M059J (cell line): ENCODE measurements around the gene ACTA1. TPM values are rescaled to one million over a fixed set of nuclear protein-coding genes. Genes with fewer than 3 reads are reported as not detected.
"Not testable (repeated sequence)": the region's sequence is repeated elsewhere in the genome, so short reads cannot be mapped to it uniquely, and the experiment has no call there.

Source experiments
- DNase-seq: peaks from one replicate; pipeline ENCODE4 v3.0.0-alpha.2; 2012; ENCODE audit warnings: low read depth
- total RNA-seq: library from RNA; depleted of rRNA; stranded (reverse); fragments of >200 nt; shearing (Covaris generic); gene quantifications from 2 replicates; pipeline ENCODE4 v1.2.3, GENCODE V29; 2014; rRNA removed

The ACTA1 gene
- not detected in 2 replicates for total RNA-seq

DNA sequence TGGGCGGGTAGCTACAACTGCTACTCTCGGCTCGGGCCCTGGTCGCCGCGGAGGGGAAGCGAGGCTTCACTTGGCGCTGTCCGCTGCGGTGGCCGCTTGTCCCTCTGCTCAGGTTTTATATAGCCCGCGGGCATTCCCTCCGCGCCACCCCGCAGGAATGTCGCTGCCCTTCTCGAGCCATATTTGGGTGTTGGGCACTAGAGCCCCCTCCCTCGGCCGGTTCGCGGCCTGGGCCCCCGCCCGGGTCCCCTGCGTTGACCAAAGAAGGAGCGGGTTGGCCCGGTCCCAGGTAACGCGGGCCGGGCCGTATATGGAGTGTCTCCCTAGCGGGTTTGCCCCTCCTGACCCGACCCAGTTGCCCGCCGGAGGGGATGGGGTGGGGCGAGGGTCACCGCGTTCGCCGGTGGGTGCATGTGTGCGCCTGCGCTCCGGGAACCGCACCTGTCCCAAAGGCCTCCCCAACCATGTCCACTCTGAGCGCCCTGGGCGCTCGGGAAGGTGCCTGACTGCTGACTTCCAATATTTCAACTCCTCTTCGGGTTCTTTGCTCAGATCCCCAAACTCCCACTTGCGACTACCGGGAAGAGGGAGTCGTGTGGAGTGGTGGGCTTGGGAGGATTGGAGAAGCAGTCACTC is at the start of gene ACTA1:
Gene ACTA1, minus strand, starts transcription at position 90 of the 636 bp plus-strand sequence. CDS start 979 bp downstream, outside the sequence.
- DNase-seq = peak; percentile 23

DNA sequence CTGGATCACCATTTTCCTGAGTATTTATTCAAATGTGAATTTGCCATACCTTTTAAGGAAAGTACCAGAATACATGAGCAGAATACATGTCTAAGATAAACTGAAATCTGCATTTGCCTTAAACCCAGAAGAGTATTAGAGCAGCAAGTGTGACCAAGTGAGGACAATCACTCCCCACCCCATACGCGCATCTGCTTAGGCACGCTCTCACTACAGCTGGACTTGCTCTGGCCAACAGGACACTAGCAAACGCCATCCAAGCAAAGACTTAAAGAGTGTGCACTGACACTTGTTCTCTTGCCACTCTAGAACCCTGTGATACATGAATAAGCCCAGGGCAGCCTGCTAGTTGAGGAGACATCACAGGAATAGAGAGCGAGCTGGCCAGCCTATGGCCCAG is 48.6 kb upstream of the ACTA1 start:
- no peak for DNase-seq

DNA sequence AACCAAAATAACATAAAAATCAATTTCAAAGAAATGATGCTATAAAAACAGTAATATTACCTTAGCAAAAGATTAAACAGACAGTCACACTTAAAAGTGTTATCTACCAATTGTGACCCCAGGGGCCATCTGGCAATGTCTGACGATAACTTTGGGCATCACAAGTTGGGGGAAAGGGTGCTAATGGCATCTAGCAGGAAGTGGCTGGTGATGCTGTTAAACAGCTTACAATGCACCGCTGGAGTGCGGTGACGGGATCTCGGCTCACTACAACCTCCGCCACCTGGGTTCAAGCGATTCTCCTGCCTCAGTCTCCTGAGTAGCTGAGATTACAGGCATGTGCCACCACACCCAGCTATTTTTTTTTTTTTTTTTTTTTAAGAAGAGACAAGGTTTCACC is 46.6 kb upstream of the ACTA1 start:
- no peak for DNase-seq

DNA sequence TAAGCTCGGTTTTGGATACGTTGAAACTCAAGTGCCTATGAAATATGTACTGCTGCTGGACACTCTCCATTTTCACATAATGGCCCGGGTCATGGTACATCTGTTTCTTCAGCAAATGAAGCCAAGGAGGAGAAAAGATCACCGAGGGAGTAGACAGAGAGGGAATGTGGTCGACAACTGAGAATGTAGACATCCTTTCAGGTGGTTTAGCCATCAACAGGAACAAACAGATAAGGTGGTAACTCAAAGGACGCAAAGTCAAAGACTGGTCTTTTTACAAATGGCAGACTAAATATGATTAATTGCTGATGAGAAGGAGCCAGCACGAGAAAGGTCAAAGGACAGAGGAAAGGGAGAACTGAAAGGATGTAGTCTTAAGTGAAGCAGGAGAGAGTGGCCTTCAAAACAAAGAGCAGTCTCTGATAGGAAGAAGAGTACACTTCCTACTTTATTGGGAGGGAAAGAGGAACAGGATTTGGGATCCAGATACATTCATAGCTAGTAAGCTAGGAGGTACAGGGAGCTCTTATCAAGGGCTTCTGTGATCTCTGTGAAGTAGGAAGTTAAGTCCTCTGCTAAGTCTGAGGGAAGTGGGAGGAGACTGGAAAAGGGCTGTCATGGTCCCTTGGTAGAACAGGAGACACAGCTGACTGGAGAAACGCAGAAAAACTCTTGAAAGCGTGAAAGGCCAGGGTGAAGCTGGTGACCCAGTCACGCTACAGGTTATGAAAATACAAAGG is 45.9 kb upstream of the ACTA1 start:
- no peak for DNase-seq

DNA sequence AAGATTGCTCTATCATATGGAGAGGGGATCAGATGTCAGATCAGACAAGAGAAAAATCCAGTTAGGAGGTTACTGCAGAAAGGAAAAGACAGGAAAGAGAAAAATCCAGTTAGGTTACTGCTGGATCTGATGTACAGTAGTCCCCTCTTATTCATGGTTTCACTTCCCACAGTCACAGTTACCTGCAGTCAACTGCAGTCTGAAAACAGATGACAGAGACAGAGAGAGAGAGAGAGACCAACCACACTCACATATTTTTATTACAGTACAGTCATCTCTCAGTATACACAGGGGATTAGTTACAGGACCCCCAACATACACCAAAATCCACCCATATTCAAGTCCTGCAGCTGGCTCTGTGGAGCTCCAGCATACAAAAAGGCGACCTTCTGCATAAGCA is 45.0 kb upstream of the ACTA1 start:
- DNase-seq = no peak

DNA sequence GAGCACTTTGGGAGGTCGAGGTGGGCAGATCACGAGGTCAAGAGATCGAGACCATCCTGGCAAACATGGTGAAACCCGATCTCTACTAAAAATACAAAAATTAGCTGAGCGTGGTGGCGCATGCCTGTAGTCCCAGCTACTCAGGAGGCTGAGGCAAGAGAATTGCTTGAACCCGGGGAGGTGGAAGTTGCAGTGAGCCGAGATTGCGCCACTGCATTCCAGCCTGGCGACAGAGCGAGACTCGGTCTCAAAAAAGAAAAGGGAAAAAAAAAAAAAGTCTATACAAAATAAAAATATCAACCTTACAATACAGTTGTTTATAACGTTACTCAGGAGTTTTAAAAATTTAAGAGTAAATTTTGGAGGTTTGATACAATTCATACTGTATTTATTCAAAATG is 42.0 kb upstream of the ACTA1 start:
- DNase-seq = not testable (repeated sequence)

DNA sequence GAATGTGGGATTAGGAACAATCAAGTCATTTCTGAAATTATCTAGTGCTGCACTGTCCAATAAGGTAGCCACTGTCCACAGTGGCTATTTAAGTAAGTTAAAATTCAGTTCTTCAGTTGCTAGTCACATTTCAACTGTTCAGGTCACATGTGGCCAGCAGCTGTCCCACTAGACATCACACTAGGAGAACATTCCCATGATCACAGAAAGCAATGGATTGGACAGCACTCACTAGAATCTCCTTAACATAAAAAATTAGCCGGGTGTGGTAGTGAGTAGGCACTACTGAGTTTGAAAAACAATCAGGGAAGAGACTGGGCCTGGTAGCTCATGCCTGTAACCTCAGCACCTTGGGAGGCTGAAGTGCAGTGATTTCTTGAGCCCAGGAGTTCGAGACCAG is 40.6 kb upstream of the ACTA1 start:
- no peak for DNase-seq

DNA sequence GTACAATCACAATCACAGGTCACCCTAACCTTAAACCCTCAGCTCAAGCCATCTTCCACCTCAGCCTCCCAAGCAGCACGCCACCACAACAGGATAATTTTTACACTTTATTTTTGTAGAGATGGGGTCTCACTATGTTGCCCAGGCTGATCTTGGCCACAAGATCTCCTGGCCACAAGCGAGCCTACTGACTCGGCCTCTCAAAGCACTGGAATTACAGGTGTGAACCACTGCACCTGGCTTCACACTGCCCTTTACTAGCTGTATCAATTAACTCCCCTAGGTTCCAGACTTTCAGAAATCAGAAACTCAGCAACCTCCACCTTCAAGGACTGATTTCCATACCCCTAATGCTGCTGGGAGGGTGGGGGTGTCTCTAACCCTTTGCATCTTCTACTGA is 37.3 kb upstream of the ACTA1 start:
- DNase-seq = no peak

DNA sequence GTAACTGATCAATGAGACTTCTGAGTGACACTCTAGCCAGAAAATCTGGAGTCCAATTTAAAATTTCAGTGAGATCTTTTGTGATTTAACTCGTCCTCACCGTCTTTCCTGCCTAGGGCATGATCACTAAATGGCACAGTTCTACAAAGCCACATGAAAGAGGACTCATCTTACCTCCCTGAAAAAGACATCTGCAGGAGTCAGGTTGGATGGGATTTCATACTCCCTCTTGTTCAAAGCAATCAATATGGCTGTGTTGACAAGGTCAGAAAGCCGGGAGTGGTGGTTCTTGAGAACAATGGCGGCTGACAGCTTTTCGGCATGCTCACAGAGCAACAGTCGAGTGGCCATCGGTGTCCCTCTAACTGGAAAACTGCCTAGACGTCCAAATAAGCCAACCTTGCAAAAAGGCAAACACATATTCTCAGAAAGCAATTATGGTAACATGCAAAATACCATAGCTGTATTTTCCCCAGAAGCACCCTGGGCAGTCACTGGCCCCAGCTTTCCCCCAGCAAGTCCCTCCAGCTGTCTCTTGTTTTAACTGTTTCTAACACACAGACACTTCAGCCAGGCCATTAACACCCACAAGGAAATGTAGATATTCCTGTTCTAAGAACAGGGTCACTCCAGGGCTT is 36.6 kb upstream of the ACTA1 start:
- DNase-seq = no peak

DNA sequence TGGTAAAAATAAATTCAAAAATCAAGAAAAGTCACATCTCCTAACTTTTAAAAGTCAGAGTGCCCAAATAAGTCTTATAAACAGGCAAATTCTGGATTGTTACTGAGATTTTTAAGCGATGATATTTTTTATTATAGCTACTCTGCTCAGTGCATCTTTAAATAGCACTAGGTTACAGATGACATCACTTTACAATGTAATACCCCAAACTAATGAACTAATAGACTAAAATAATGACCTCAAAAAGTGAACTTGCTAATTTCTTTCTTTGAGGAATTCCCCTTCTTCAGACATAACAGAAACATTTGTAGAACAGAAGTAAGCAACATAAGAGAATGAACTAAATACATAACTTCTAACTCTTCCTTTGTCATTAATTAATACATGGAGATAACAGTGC is 33.0 kb upstream of the ACTA1 start:
- no peak for DNase-seq

DNA sequence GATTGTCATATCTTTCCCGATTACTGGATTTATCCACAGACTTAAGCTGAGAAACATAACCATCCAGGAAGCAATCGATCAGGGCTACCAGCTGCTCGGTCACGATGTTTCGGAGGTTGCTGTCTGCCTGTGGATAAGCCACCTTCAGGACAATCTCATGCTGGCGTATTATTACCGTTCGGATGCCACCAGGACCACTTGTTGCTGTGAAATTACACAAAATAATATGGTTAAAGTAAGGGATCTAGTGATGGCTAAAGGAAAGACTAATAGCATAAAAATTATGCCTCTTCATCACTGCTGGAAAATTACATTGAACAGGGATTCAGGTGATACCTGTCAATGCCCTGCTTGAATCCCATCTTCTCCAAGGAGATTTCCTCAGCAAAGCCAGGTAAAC is 30.8 kb upstream of the ACTA1 start:
- DNase-seq = no peak

DNA sequence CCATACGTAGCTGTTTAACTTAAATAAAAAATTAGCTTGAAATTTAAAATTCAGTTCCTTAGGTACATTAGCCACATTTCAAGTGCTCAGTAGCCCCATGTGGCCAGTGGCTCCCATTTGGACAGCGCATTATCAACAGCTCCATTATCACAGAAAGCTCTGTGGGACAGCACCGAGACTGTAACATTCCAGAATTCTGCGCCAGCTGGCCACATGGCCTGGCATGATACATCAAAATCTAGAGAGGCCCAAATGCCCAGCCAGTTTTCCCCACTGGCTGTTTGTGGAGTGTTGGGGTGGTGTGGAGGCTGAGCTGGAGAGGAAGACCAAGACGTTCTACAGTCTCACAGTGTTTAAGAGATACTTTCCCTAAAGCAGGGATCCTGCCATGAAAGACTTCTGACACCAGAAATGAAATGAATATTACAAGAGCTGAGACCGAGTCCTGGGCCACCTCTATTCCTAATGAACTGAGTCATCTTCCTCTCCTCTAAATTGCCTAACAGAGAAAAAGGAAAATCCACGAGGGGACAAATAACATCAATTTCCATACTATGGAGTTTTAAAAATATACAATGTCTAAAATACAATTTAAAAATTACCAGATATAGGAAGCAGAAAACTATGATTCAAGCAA is 27.3 kb upstream of the ACTA1 start:
- no peak for DNase-seq

DNA sequence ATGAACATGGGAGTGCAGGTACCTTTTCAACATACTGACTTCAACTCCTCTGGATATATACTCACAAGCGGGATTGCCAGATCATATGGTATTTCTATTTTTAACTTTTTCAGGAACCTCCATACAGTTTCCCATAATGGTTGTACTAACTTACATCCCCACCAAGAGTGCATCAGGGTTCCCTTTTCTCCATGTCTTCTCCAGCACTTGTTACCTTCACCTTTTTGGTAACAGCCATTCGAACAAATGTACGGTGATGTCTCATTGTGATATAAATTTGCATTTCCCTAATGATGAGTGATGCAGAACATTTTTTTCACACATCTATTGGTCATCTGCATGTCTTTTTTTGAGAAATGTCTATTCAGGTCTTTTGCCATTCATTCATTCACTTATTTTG is 25.9 kb upstream of the ACTA1 start:
- no peak for DNase-seq

DNA sequence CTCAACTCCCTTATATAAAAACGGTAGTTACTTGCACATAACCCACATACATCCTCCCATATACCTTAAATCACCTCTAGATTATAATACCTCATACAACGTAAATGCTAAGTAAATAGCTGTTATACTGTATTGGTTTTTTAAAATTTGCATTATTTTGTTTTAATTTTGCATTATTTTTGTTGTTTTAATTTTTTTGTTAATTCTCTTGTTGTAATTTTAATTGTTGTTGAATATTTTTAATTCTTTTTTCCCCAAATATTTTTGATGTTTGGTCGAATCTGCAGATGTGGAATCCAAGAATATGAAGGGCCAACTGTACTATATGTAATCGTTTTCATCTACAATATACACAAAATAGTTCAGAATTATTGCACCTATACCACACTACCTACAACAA is 23.5 kb upstream of the ACTA1 start:
- no peak for DNase-seq

DNA sequence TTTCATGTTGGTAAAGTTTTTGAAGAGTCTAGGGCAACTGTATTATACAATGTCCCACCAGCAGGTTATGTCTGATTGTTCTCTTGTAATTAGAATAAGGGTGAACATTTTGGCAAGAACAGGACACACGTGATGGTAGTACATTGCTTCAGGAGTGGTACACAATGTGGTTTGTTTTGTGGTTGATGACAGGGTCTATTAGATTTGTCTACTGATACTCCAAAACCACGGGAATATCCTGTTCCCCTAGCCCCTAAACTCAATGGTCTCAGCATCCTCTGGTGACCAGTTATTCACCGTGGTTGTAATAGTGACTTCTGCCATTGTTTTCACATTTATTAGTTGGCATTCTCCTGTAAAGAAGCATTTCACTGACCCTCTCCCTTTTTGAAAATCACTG is 22.1 kb upstream of the ACTA1 start:
- DNase-seq = peak; percentile 54

DNA sequence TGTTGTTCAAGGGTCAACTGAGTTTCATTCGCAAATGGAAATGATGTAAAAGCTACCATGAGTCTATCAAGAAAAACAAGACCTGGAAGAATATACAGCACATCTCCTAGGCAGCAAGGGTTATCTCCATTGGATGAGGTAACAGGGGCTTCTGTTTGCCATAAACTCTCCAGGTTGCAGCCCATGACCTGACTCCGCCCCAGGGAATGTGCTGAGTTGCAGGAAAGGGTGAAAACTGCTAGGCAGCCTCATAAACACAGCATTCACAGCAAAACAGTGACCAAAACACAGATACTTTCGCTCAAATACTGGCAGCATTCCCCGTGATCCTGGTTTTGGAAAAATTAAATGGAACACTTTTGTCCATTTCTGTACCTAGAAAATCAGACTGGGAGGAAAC is 20.2 kb upstream of the ACTA1 start:
- no peak for DNase-seq

DNA sequence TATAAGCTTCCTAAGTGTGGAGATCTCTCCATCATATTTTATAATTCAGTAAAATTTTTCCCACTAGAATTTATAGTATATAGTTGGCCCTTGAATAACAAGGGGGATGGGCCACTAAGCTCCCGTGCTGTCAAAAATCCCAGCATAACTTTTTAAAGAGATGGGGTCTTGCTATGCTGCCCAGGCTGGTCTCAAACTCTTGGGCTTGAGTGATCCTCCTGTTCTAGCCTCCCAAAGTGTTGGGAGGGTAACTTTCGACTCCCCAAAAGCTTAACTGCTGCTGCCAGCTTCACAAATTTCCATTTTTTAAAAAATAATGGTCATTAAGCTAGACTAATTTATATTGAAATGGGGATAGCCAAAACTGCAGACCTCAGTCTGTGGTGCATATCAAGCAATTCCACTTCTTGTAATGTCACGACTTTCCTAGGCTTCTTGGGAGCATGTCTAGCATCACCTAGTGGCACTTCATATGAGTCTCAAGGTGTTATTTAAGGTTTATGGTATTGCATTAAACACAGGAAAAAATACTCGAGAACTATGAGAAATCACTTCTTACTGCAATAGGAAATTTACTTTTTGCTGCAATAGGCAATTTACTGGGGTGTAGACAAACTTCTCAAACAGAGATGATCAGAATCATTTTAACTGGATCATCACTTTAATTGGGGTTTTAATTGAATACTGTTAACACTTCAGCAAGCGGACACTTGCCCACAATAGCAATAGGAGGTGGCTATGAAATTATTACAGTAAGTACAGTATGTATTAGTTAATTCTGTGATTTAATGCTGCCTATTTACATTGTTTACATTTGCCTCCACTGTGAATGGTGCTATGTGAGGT is 19.3 kb upstream of the ACTA1 start:
- peak; percentile 42 for DNase-seq

DNA sequence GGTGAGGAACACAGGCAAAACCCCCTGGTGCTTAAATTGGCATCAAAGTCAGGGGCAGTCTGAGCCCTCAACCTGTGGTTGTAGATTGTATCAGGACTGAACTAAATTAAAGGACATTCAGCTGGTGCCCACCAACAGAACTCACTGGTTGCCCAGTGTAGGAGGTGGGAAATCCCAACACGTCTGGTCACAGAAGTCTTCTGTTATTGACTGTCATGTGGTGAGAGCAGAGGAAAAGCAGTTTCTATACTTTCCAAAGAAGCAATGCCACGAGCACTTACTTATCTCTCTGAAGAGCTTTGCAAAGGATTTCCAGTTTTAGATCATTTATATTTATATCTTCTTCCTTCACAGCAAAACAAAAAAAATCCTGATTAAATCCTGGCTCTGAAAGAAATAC is 15.0 kb upstream of the ACTA1 start:
- no peak for DNase-seq

DNA sequence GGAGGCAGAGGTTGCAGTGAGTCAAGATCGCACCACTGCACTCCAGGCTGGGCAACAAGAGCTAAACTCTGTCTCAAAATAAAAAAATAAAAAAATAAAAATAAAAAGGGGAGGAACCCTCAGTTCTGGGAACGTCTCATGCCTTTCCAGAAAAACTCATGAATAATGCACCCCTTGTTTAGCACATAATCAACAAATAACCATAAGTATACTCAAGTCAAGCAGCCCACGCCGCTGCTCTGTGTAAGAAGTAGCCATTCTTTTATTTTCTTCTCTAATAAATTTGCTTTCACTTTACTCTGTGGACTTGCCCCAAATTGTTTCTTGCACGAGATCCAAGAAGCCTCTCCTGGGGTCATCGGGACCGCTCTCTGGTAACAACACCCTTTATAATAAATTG is 14.5 kb upstream of the ACTA1 start:
- DNase-seq = no peak

DNA sequence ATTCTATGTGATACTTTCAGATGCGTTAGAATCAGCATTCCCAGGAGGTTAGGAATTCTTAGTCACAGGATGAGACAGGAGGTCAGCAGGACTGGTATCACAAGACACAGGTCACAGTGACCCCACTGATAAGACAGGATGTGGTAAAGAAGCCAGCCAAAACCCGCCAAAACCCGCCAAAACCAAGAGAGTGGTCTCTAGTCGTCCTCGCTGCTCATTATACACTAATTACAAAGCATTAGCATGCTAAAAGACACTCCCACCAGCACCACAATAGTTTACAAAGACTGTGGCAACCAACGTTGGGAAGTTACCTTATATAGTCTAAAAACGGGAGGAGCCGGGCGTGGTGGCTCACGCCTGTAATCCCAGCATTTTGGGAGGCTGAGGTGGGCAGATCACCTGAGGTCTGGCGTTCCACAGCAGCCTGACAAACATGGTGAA is 13.9 kb upstream of the ACTA1 start:
- DNase-seq = no peak

DNA sequence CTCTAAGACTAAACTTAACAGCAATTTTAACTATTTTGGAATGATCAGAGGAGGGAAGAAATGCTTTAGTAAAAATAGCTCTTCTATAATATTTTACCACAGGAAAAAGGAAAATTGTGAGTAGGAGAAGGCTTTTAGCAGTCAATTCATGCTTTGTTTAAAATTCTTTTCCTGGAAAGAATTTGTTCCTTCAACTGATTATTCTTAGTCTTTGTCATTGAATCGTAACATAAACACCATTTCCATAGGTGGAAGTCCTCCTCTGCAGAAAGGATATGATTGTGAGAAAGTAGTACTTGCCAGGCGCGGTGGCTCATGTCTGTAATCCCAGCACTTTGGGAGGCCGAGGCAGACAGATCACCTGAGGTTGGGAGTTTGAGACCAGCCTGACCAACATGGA is 11.9 kb upstream of the ACTA1 start:
- DNase-seq = no peak
